Gastroesophageal sphincter (tissue), 4 donors: ENCODE data around the gene CDC42BPA. TPM values are rescaled to one million over a fixed set of nuclear protein-coding genes. Genes with fewer than 3 reads are reported as not detected.

Source experiments
- ATAC-seq: fragments of 150-250 bp; one replicate; pipeline ENCODE4 v1.9.1; 2016; ENCODE audit warnings: mild to moderate bottlenecking, moderate library complexity
- H3K27ac ChIP-seq, 4 donors: fragments of 200-600 bp; sonication (generic) in 3 of 4; 1 replicate in 3 of 4; 2 replicates in 1 of 4; pipeline ENCODE4 v1.5.1; 2016 to 2019
- H3K27me3 ChIP-seq: fragments of 200-600 bp; sonication (generic); one replicate; pipeline ENCODE4 v1.5.1; 2019
- H3K36me3 ChIP-seq, 2 donors: fragments of 200-600 bp; sonication (generic); one replicate each; pipeline ENCODE4 v1.5.1; 2019; ENCODE audit warnings: control low read depth in 1 of 2
- H3K4me1 ChIP-seq, 3 donors: fragments of 200-600 bp; sonication (generic); 1 replicate in 2 of 3; 2 replicates in 1 of 3; pipeline ENCODE4 v1.5.1; 2016 to 2019; ENCODE audit warnings: control low read depth in 2 of 3
- H3K4me3 ChIP-seq, 2 donors: fragments of 200-600 bp; sonication (generic); one replicate each; pipeline ENCODE4 v1.5.1; 2019; ENCODE audit warnings: mild to moderate bottlenecking in 1 of 2, moderate library complexity in 1 of 2
- H3K9me3 ChIP-seq, 3 donors: fragments of 200-600 bp; sonication (generic); one replicate each; pipeline ENCODE4 v1.5.1; 2017 to 2019; ENCODE audit warnings: control low read depth in 2 of 3
- CTCF ChIP-seq, 4 experiments: fragments of 200-600 bp in 2 of 4; fragments of 450-650 bp in 2 of 4; sonication (generic) in 1 of 4; IDR thresholded peaks; one replicate each; pipeline ENCODE4 v1.5.1; 2017 to 2019; ENCODE audit warnings: antibody characterized with exemption in 4 of 4, mild to moderate bottlenecking in 2 of 4, moderate library complexity in 2 of 4
- EP300 ChIP-seq: sonication (generic); formaldehyde crosslinking; IDR thresholded peaks from one replicate; pipeline ENCODE4 v1.6.1; 2017; ENCODE audit warnings: antibody characterized with exemption, mild to moderate bottlenecking
- POLR2A ChIP-seq, 2 donors: fragments of 450-650 bp; IDR thresholded peaks; one replicate each; pipeline ENCODE4 v1.6.1; 2017; ENCODE audit warnings: antibody characterized with exemption in 2 of 2, mild to moderate bottlenecking in 2 of 2, moderate library complexity in 1 of 2
- POLR2AphosphoS5 ChIP-seq: sonication (generic); formaldehyde crosslinking; IDR thresholded peaks from one replicate; pipeline ENCODE4 v1.6.1; 2017; ENCODE audit warnings: antibody characterized with exemption
- WGBS, 2 donors: methylation state at CpG; one replicate each; pipeline ENCODE4 v1.1.5; 2018; ENCODE audit warnings: low coverage in 1 of 2; 5-methylcytosine and 5-hydroxymethylcytosine counted together
- total RNA-seq, 4 donors: library from RNA; depleted of rRNA; stranded (reverse); fragments of >200 nt; gene quantifications; one replicate each; pipeline ENCODE4 v1.1.0, GENCODE V29; 2016

The CDC42BPA gene
- total RNA-seq, 4 donors from 2014 or later, result 60.7 to 92.1 (median 74.1) TPM

GRCh38 chr1:227192163-227192562 is 126.1 kb downstream of the CDC42BPA start:
- no peak for ATAC-seq
- TF ChIP-seq POLR2A (IDR thresholded peaks at IDR 0.05), result no peak
- no peak for TF ChIP-seq POLR2AphosphoS5
- no peak for TF ChIP-seq CTCF (IDR thresholded peaks at IDR 0.05)
- TF ChIP-seq EP300, result no peak
- H3K27ac ChIP-seq, result no peak overlapping the region
- H3K36me3 ChIP-seq, result peaks cover 0 to 6% of the 10 kb centered on the region in 2 donors
- no peaks in the 10 kb centered on the region for H3K27me3 ChIP-seq
- 47 to 57% methylated on average over 1 to 2 of the region's 2 CpGs for WGBS, 2 donors
- H3K4me1 ChIP-seq, result peaks cover 0 to 4% (median 0%) of the 10 kb centered on the region in 3 donors
- H3K4me3 ChIP-seq, result no peak overlapping the region
- H3K9me3 ChIP-seq, result no peaks in the 10 kb centered on the region

- WGBS, 2 donors, result 46 to 58% methylated on average over 2 of the region's 2 CpGs
- ATAC-seq, result no peak
- H3K4me1 ChIP-seq, result peaks cover 0 to 4% (median 0%) of the 10 kb centered on the region in 3 donors
These were observed 126.7 kb downstream of the CDC42BPA start for GRCh38 chr1:227191607-227192006.

GRCh38 chr1:227190321-227190720 is 128.0 kb downstream of the CDC42BPA start:
- Histone ChIP-seq H3K4me1 (peaks cover 0 to 4% (median 0%) of the 10 kb centered on the region in 3 donors), H3K27me3 (no peaks in the 10 kb centered on the region), H3K36me3 (peaks cover 0 to 6% of the 10 kb centered on the region in 2 donors), H3K27ac (no peak overlapping the region), H3K9me3 (no peaks in the 10 kb centered on the region), H3K4me3 (no peak overlapping the region)
- no peak for ATAC-seq
- WGBS, 2 donors, result 97 to 100% methylated on average over 2 of the region's 2 CpGs
- no peak for TF ChIP-seq CTCF (IDR thresholded peaks at IDR 0.05)
- TF ChIP-seq POLR2AphosphoS5, result no peak
- TF ChIP-seq POLR2A (IDR thresholded peaks at IDR 0.05), result no peak
- no peak for TF ChIP-seq EP300

More at GRCh38 chr1:227191607-227192006, 126.7 kb downstream of the CDC42BPA start:
- no peaks in the 10 kb centered on the region for H3K9me3 ChIP-seq
- no peak for TF ChIP-seq CTCF (IDR thresholded peaks at IDR 0.05)
- no peak for TF ChIP-seq EP300
- TF ChIP-seq POLR2AphosphoS5, result no peak
- TF ChIP-seq POLR2A (IDR thresholded peaks at IDR 0.05), result no peak
- no peaks in the 10 kb centered on the region for H3K27me3 ChIP-seq
- peaks cover 0 to 6% of the 10 kb centered on the region in 2 donors for H3K36me3 ChIP-seq
- no peak overlapping the region for H3K4me3 ChIP-seq
- H3K27ac ChIP-seq, result no peak overlapping the region

GRCh38 chr1:227185291-227185690 is 133.0 kb downstream of the CDC42BPA start:
- Histone ChIP-seq H3K4me1 (no peaks in the 10 kb centered on the region), H3K4me3 (no peak overlapping the region), H3K36me3 (no peaks in the 10 kb centered on the region), H3K9me3 (no peaks in the 10 kb centered on the region), H3K27me3 (no peaks in the 10 kb centered on the region), H3K27ac (no peak overlapping the region)
- ATAC-seq, result no peak
- no peak for TF ChIP-seq POLR2AphosphoS5
- no peak for TF ChIP-seq CTCF (IDR thresholded peaks at IDR 0.05)
- TF ChIP-seq POLR2A (IDR thresholded peaks at IDR 0.05), result no peak
- no peak for TF ChIP-seq EP300
- WGBS, 2 donors, result 36 to 67% methylated on average over 2 to 8 of the region's 9 CpGs

GRCh38 chr1:227182012-227182411 is 136.3 kb downstream of the CDC42BPA start:
- H3K4me3 ChIP-seq, result no peak overlapping the region
- 98 to 100% methylated on average over 3 of the region's 3 CpGs for WGBS, 2 donors
- TF ChIP-seq POLR2A (IDR thresholded peaks at IDR 0.05) (no peak), EP300 (no peak), POLR2AphosphoS5 (no peak), CTCF (IDR thresholded peaks at IDR 0.05) (no peak)
- H3K27me3 ChIP-seq, result no peaks in the 10 kb centered on the region
- no peaks in the 10 kb centered on the region for H3K4me1 ChIP-seq
- no peaks in the 10 kb centered on the region for H3K9me3 ChIP-seq
- no peak for ATAC-seq
- no peaks in the 10 kb centered on the region for H3K36me3 ChIP-seq
- H3K27ac ChIP-seq, result no peak overlapping the region
